CD8-positive, alpha-beta memory T cell (primary cell): ENCODE results near the gene CEBPE. TPM values are rescaled to one million over a fixed set of nuclear protein-coding genes. Genes with fewer than 3 reads are reported as not detected.

ENCODE experiments used
- CTCF ChIA-PET: fragments of 350-600 bp; sonication (Branson Sonifier 250); formaldehyde crosslinking; loops from one replicate; lab custom pipeline; 2021; ENCODE audit warnings: antibody characterized with exemption; lab: Charles Lee
- POLR2A ChIA-PET: fragments of 350-600 bp; sonication (Branson Sonifier 250); formaldehyde crosslinking; loops from one replicate; lab custom pipeline; 2021; ENCODE audit warnings: antibody characterized with exemption; lab: Charles Lee
- DNase-seq, 5 donors: peaks; one replicate each; pipeline versions ENCODE4 v3.0.0 to v3.0.0-alpha.2; 2020 to 2022; ENCODE audit warnings: mixed read lengths in 1 of 5
- H3K27ac ChIP-seq: one replicate; pipeline ENCODE4 v1.7.0; 2013; ENCODE audit warnings: low read depth, mild to moderate bottlenecking, low read length, moderate library complexity
- H3K27me3 ChIP-seq: 2 replicates; pipeline ENCODE4 v1.7.0; 2013; ENCODE audit warnings: low read length, mild to moderate bottlenecking; ENCODE audit not compliant: insufficient read depth, poor library complexity, severe bottlenecking
- H3K36me3 ChIP-seq: 2 replicates; pipeline ENCODE4 v1.7.0; 2013; ENCODE audit warnings: mild to moderate bottlenecking, low read length, moderate library complexity; ENCODE audit not compliant: insufficient read depth
- H3K4me1 ChIP-seq: 2 replicates; pipeline ENCODE4 v1.7.0; 2013; ENCODE audit warnings: mild to moderate bottlenecking, low read length, moderate library complexity; ENCODE audit not compliant: insufficient read depth
- H3K4me3 ChIP-seq: 2 replicates; pipeline ENCODE4 v1.7.0; 2013; ENCODE audit warnings: mild to moderate bottlenecking, low read length
- H3K9me3 ChIP-seq: 2 replicates; pipeline ENCODE4 v1.7.0; 2013; ENCODE audit warnings: mild to moderate bottlenecking, low read length
- H3K27ac Mint-ChIP-seq, 8 donors: one replicate each; pipeline ENCODE4 v1.8.0; 2020 to 2021; ENCODE audit warnings: mixed read lengths in 8 of 8, mild to moderate bottlenecking in 6 of 8, inconsistent platforms in 3 of 8, moderate library complexity in 3 of 8
- H3K27me3 Mint-ChIP-seq, 2 donors: one replicate each; pipeline ENCODE4 v1.8.0; 2020 to 2021; ENCODE audit warnings: mixed read lengths in 2 of 2, mild to moderate bottlenecking in 1 of 2, moderate library complexity in 1 of 2
- H3K36me3 Mint-ChIP-seq, 3 donors: one replicate each; pipeline ENCODE4 v1.8.0; 2020 to 2021; ENCODE audit warnings: mixed read lengths in 3 of 3, inconsistent platforms in 1 of 3, mild to moderate bottlenecking in 1 of 3
- H3K4me1 Mint-ChIP-seq, 3 donors: one replicate each; pipeline ENCODE4 v1.8.0; 2020 to 2021; ENCODE audit warnings: mixed read lengths in 3 of 3, inconsistent platforms in 1 of 3, mild to moderate bottlenecking in 1 of 3
- H3K4me3 Mint-ChIP-seq, 7 donors: one replicate each; pipeline ENCODE4 v1.8.0; 2020 to 2021; ENCODE audit warnings: mixed read lengths in 7 of 7, mild to moderate bottlenecking in 6 of 7, moderate library complexity in 4 of 7, inconsistent platforms in 2 of 7
- H3K9me3 Mint-ChIP-seq, 5 donors: one replicate each; pipeline ENCODE4 v1.8.0; 2020 to 2022; ENCODE audit warnings: mixed read lengths in 5 of 5, mild to moderate bottlenecking in 3 of 5, moderate library complexity in 2 of 5, inconsistent platforms in 1 of 5
- polyA plus RNA-seq: library from polyadenylated mRNA; unstranded; fragments of 300-500 nt; fragmentation: Illumina TruSeq; gene quantifications from one replicate; pipeline ENCODE4 v1.2.3, GENCODE V29; 2021
- total RNA-seq, 2 experiments: library from RNA; stranded (reverse); gene quantifications; one replicate each; pipeline ENCODE4 v1.2.3, GENCODE V29; 2021

CEBPE gene
- total and polyA plus RNA-seq, 3 experiments from 2014 or later, result 0.16 to 0.22 TPM; not detected in 1

- Mint-ChIP-seq H3K36me3 (no peaks in the 10 kb centered on the region), H3K9me3 (no peaks in the 10 kb centered on the region), H3K27me3 (peaks cover 5 to 14% of the 10 kb centered on the region in 2 donors), H3K4me3 (peak overlapping the region in 1 of 7 donors; percentile 72), H3K27ac (peak overlapping the region in 3 of 8 donors; percentile 3 to 68 (median 27)), H3K4me1 (peaks cover 28 to 46% (median 28%) of the 10 kb centered on the region in 3 donors)
- Histone ChIP-seq H3K9me3 (no peaks in the 10 kb centered on the region), H3K27ac (no peak overlapping the region), H3K27me3 (no peaks in the 10 kb centered on the region), H3K36me3 (no peaks in the 10 kb centered on the region), H3K4me1 (peaks cover 65% of the 10 kb centered on the region), H3K4me3 (no peak overlapping the region)
- POLR2A ChIA-PET, result no interaction called here
- CTCF ChIA-PET, result interaction anchor here (2.7 kb wide), 1 partner anchor 49 kb away, joined by 9 read pairs; no protein-coding TSS in a partner anchor
- DNase-seq, result no peak
These were observed 1.6 kb downstream of the CEBPE start for GRCh38 chr14:23117371-23118020.

GRCh38 chr14:23115918-23116317 lies 3.1 kb downstream of the CEBPE start:
- H3K27me3 Mint-ChIP-seq, result peaks cover 5 to 14% of the 10 kb centered on the region in 2 donors
- ChIA-PET POLR2A (no interaction called here), CTCF (no interaction called here)
- H3K27ac ChIP-seq, result no peak overlapping the region
- H3K9me3 Mint-ChIP-seq, result no peaks in the 10 kb centered on the region
- no peak overlapping the region for H3K4me3 ChIP-seq
- H3K36me3 ChIP-seq, result no peaks in the 10 kb centered on the region
- peaks cover 56% of the 10 kb centered on the region for H3K4me1 ChIP-seq
- peak overlapping the region in 3 of 8 donors; percentile 11 to 65 (median 29) for H3K27ac Mint-ChIP-seq
- H3K4me3 Mint-ChIP-seq, result no peak overlapping the region
- no peak for DNase-seq
- no peaks in the 10 kb centered on the region for H3K36me3 Mint-ChIP-seq
- no peaks in the 10 kb centered on the region for H3K9me3 ChIP-seq
- no peaks in the 10 kb centered on the region for H3K27me3 ChIP-seq
- H3K4me1 Mint-ChIP-seq, result peaks cover 21 to 39% (median 21%) of the 10 kb centered on the region in 3 donors

GRCh38 chr14:23115039-23115731 lies 3.9 kb downstream of the CEBPE start:
- no peaks in the 10 kb centered on the region for H3K9me3 Mint-ChIP-seq
- no peaks in the 10 kb centered on the region for H3K27me3 ChIP-seq
- CTCF ChIA-PET, result no interaction called here
- H3K36me3 Mint-ChIP-seq, result no peaks in the 10 kb centered on the region
- H3K4me3 ChIP-seq, result no peak overlapping the region
- peaks cover 49% of the 10 kb centered on the region for H3K4me1 ChIP-seq
- H3K9me3 ChIP-seq, result no peaks in the 10 kb centered on the region
- H3K27ac Mint-ChIP-seq, result peak overlapping the region in 1 of 8 donors; percentile 23
- H3K36me3 ChIP-seq, result no peaks in the 10 kb centered on the region
- no peak overlapping the region for H3K4me3 Mint-ChIP-seq
- H3K27me3 Mint-ChIP-seq, result peaks cover 5 to 14% of the 10 kb centered on the region in 2 donors
- peaks cover 13 to 32% (median 13%) of the 10 kb centered on the region in 3 donors for H3K4me1 Mint-ChIP-seq
- no peak for DNase-seq
- no peak overlapping the region for H3K27ac ChIP-seq
- POLR2A ChIA-PET, result no interaction called here

- Histone ChIP-seq H3K4me3 (no peak overlapping the region), H3K36me3 (no peaks in the 10 kb centered on the region), H3K9me3 (no peaks in the 10 kb centered on the region), H3K27me3 (no peaks in the 10 kb centered on the region), H3K27ac (no peak overlapping the region), H3K4me1 (peaks cover 44% of the 10 kb centered on the region)
- ChIA-PET POLR2A (no interaction called here), CTCF (no interaction called here)
- Mint-ChIP-seq H3K4me3 (peak overlapping the region in 1 of 7 donors; percentile 34), H3K27ac (no peak overlapping the region), H3K36me3 (no peaks in the 10 kb centered on the region), H3K27me3 (peaks cover 5 to 14% of the 10 kb centered on the region in 2 donors), H3K4me1 (peaks cover 8 to 26% (median 8%) of the 10 kb centered on the region in 3 donors), H3K9me3 (no peaks in the 10 kb centered on the region)
- no peak for DNase-seq
These were observed 4.4 kb downstream of the CEBPE start for GRCh38 chr14:23114669-23115038.

GRCh38 chr14:23114120-23114458 lies 5.0 kb downstream of the CEBPE start:
- Histone ChIP-seq H3K27me3 (no peaks in the 10 kb centered on the region), H3K9me3 (no peaks in the 10 kb centered on the region), H3K27ac (no peak overlapping the region), H3K36me3 (no peaks in the 10 kb centered on the region), H3K4me3 (no peak overlapping the region), H3K4me1 (peaks cover 38% of the 10 kb centered on the region)
- DNase-seq, result no peak
- peaks cover 4 to 14% of the 10 kb centered on the region in 2 donors for H3K27me3 Mint-ChIP-seq
- H3K4me3 Mint-ChIP-seq, result no peak overlapping the region
- ChIA-PET CTCF (interaction anchor here (1.1 kb wide), 1 partner anchor 56 kb away, joined by 3 read pairs; no protein-coding TSS in a partner anchor), POLR2A (no interaction called here)
- H3K4me1 Mint-ChIP-seq, result peaks cover 2 to 21% (median 3%) of the 10 kb centered on the region in 3 donors
- H3K9me3 Mint-ChIP-seq, result no peaks in the 10 kb centered on the region
- no peaks in the 10 kb centered on the region for H3K36me3 Mint-ChIP-seq
- no peak overlapping the region for H3K27ac Mint-ChIP-seq

- no peak overlapping the region for H3K4me3 Mint-ChIP-seq
- POLR2A ChIA-PET, result no interaction called here
- peaks cover 4 to 14% of the 10 kb centered on the region in 2 donors for H3K27me3 Mint-ChIP-seq
- Histone ChIP-seq H3K27ac (no peak overlapping the region), H3K36me3 (no peaks in the 10 kb centered on the region), H3K4me3 (no peak overlapping the region), H3K9me3 (no peaks in the 10 kb centered on the region), H3K4me1 (peaks cover 33% of the 10 kb centered on the region), H3K27me3 (no peaks in the 10 kb centered on the region)
- no peak overlapping the region for H3K27ac Mint-ChIP-seq
- peaks cover 0 to 15% (median 0%) of the 10 kb centered on the region in 3 donors for H3K4me1 Mint-ChIP-seq
- H3K36me3 Mint-ChIP-seq, result no peaks in the 10 kb centered on the region
- DNase-seq, result no peak
- CTCF ChIA-PET, result interaction anchor here (0.6 to 2.3 kb wide), 5 partner anchors 7 to 215 kb away, joined by 3 to 9 read pairs (median 4); no protein-coding TSS in a partner anchor
- H3K9me3 Mint-ChIP-seq, result no peaks in the 10 kb centered on the region
These were observed 5.5 kb downstream of the CEBPE start for GRCh38 chr14:23113431-23114119.

- no peak overlapping the region for H3K27ac ChIP-seq
- Mint-ChIP-seq H3K27me3 (peaks cover 0 to 14% of the 10 kb centered on the region in 2 donors), H3K36me3 (no peaks in the 10 kb centered on the region), H3K27ac (no peak overlapping the region), H3K9me3 (no peaks in the 10 kb centered on the region), H3K4me1 (peaks cover 0 to 8% (median 0%) of the 10 kb centered on the region in 3 donors), H3K4me3 (no peak overlapping the region)
- no peak for DNase-seq
- CTCF ChIA-PET, result interaction anchor here (1.1 to 2.3 kb wide), 3 partner anchors 8 to 44 kb away, joined by 3 to 9 read pairs (median 6); no protein-coding TSS in a partner anchor
- no peaks in the 10 kb centered on the region for H3K9me3 ChIP-seq
- POLR2A ChIA-PET, result no interaction called here
- peaks cover 23% of the 10 kb centered on the region for H3K4me1 ChIP-seq
- H3K27me3 ChIP-seq, result no peaks in the 10 kb centered on the region
- no peaks in the 10 kb centered on the region for H3K36me3 ChIP-seq
- H3K4me3 ChIP-seq, result no peak overlapping the region
These were observed 6.5 kb downstream of the CEBPE start for GRCh38 chr14:23112359-23113178.
